IMR-90 (cell line): ENCODE measurements around the gene ZNF609. TPM values are rescaled to one million over a fixed set of nuclear protein-coding genes. Genes with fewer than 3 reads are reported as not detected.

Experiments used
- ATAC-seq: fragments of 200-7000 bp; cut with Tn5 transposase; 2 replicates; pipeline ENCODE4 v1.9.1; 2020; ENCODE audit warnings: low read depth, mild to moderate bottlenecking, moderate library complexity
- BruUV-seq: library from RNA; stranded (reverse); fragments of 400-500 nt; replicated peaks from 2 replicates; lab custom pipeline; 2021; lab: Mats Ljungman, UMichigan
- CTCF ChIA-PET: fragments of 300-600 bp; formaldehyde crosslinking; extraction: SDS; loops from one replicate; lab custom pipeline; 2021; ENCODE audit warnings: antibody characterized with exemption; lab: Yijun Ruan, JAX
- POLR2A ChIA-PET: fragments of 300-600 bp; sonication (Branson Sonifier 250); formaldehyde crosslinking; loops from one replicate; lab custom pipeline; 2022; ENCODE audit warnings: antibody characterized with exemption; ENCODE audit not compliant: unreplicated experiment; lab: Charles Lee
- DNase-seq: peaks from one replicate; pipeline ENCODE4 v3.0.0; 2013
- H2AFZ ChIP-seq: replicated peaks from 2 replicates; pipeline ENCODE3; 2013; ENCODE audit warnings: low read length, mild to moderate bottlenecking; ENCODE audit not compliant: poor library complexity
- H2AK5ac ChIP-seq: 2 replicates; pipeline ENCODE4 v1.6.1; 2013; ENCODE audit warnings: low read depth, low read length, inconsistent platforms
- H2AK9ac ChIP-seq: replicated peaks from 2 replicates; pipeline ENCODE3; 2013; ENCODE audit warnings: mild to moderate bottlenecking, low read depth, low read length, moderate library complexity; ENCODE audit not compliant: poor library complexity
- H2BK120ac ChIP-seq: 2 replicates; pipeline ENCODE4 v1.6.1; 2013; ENCODE audit warnings: low read depth, low read length, inconsistent platforms
- H2BK15ac ChIP-seq: 3 replicates; pipeline ENCODE4 v1.6.1; 2013; ENCODE audit warnings: low read depth, low read length, inconsistent platforms
- H2BK20ac ChIP-seq: 2 replicates; pipeline ENCODE4 v1.6.1; 2013; ENCODE audit warnings: low read depth, mild to moderate bottlenecking, inconsistent platforms, low read length, moderate library complexity
- H2BK5ac ChIP-seq: 2 replicates; pipeline ENCODE4 v1.6.1; 2013; ENCODE audit warnings: mild to moderate bottlenecking, low read depth, low read length, inconsistent platforms; ENCODE audit not compliant: poor library complexity, severe bottlenecking
- H3K14ac ChIP-seq: replicated peaks from 2 replicates; pipeline ENCODE4 v1.6.1; 2013; ENCODE audit warnings: low read depth, low read length, inconsistent platforms
- H3K18ac ChIP-seq: 2 replicates; pipeline ENCODE4 v1.6.1; 2013; ENCODE audit warnings: low read depth, low read length, control low read depth
- H3K23ac ChIP-seq: 2 replicates; pipeline ENCODE4 v1.6.1; 2013; ENCODE audit warnings: low read depth, low read length, inconsistent platforms
- H3K27ac ChIP-seq: 2 replicates; pipeline ENCODE4 v1.5.1; 2013; ENCODE audit warnings: mild to moderate bottlenecking, control low read depth, low read length; ENCODE audit not compliant: insufficient read depth
- H3K27me3 ChIP-seq: 2 replicates; pipeline ENCODE4 v1.6.1; 2013; ENCODE audit warnings: low read length; ENCODE audit not compliant: control insufficient read depth, insufficient read depth
- H3K36me3 ChIP-seq: 2 replicates; pipeline ENCODE4 v1.6.1; 2013; ENCODE audit warnings: low read length, mixed read lengths; ENCODE audit not compliant: control insufficient read depth, insufficient read depth
- H3K4ac ChIP-seq: 2 replicates; pipeline ENCODE4 v1.6.1; 2013; ENCODE audit warnings: low read depth, low read length, inconsistent platforms
- H3K4me1 ChIP-seq: 2 replicates; pipeline ENCODE4 v1.6.1; 2013; ENCODE audit warnings: low read length, mixed read lengths; ENCODE audit not compliant: control insufficient read depth, insufficient read depth
- H3K4me2 ChIP-seq: 2 replicates; pipeline ENCODE4 v1.6.1; 2013; ENCODE audit warnings: low read depth, mild to moderate bottlenecking, control low read depth, low read length, moderate library complexity
- H3K4me3 ChIP-seq: 2 replicates; pipeline ENCODE4 v1.5.1; 2013; ENCODE audit warnings: low read depth, mild to moderate bottlenecking, control low read depth, low read length, moderate library complexity; ENCODE audit not compliant: insufficient read depth
- H3K56ac ChIP-seq: 2 replicates; pipeline ENCODE4 v1.6.1; 2013; ENCODE audit warnings: low read length, inconsistent platforms; ENCODE audit not compliant: insufficient read depth; ENCODE audit errors: extremely low read depth
- H3K79me1 ChIP-seq, 2 experiments: 2 replicates each; pipeline ENCODE4 v1.6.1; 2013; ENCODE audit warnings: low read length in 2 of 2, inconsistent platforms in 1 of 2, low read depth in 1 of 2
- H3K9ac ChIP-seq: 2 replicates; pipeline ENCODE4 v1.6.1; 2013; ENCODE audit warnings: low read depth, low read length, control low read depth
- H3K9me1 ChIP-seq: 2 replicates; pipeline ENCODE4 v1.6.1; 2013; ENCODE audit warnings: low read length, inconsistent platforms; ENCODE audit not compliant: insufficient read depth
- H3K9me3 ChIP-seq: 2 replicates; pipeline ENCODE4 v1.6.1; 2013; ENCODE audit warnings: low read length; ENCODE audit not compliant: control insufficient read depth, insufficient read depth
- H4K20me1 ChIP-seq: 2 replicates; pipeline ENCODE4 v1.6.1; 2013; ENCODE audit warnings: low read length, inconsistent platforms; ENCODE audit not compliant: insufficient read depth
- H4K5ac ChIP-seq: 2 replicates; pipeline ENCODE4 v1.6.1; 2013; ENCODE audit warnings: mild to moderate bottlenecking, low read depth, low read length, control low read depth
- H4K8ac ChIP-seq, 2 experiments: 2 replicates each; pipeline ENCODE4 v1.6.1; 2013; ENCODE audit warnings: low read depth in 2 of 2, low read length in 2 of 2, control low read depth in 1 of 2, inconsistent platforms in 1 of 2
- H4K91ac ChIP-seq: 2 replicates; pipeline ENCODE4 v1.6.1; 2013; ENCODE audit warnings: low read depth, low read length, inconsistent platforms; ENCODE audit not compliant: insufficient read depth
- BHLHE40 ChIP-seq: fragments of 150-350 bp; IDR thresholded peaks from 2 replicates; pipeline ENCODE4 v1.6.1; 2016; ENCODE audit warnings: mild to moderate bottlenecking, low read depth, low read length
- CEBPB ChIP-seq: IDR thresholded peaks from 2 replicates; pipeline ENCODE4 v1.6.1; 2012; ENCODE audit warnings: low read depth, low read length, improper control_type of control experiment
- CHD1 ChIP-seq: IDR thresholded peaks from 2 replicates; pipeline ENCODE4 v1.6.1; 2012; ENCODE audit warnings: low read depth, low read length, improper control_type of control experiment
- FOS ChIP-seq: fragments of 150-350 bp; IDR thresholded peaks from 2 replicates; pipeline ENCODE4 v1.6.1; 2016; ENCODE audit warnings: low read depth, low read length
- MAFK ChIP-seq: IDR thresholded peaks from 2 replicates; pipeline ENCODE4 v1.6.1; 2012; ENCODE audit warnings: low read depth, low read length, improper control_type of control experiment
- USF2 ChIP-seq: fragments of 150-350 bp; IDR thresholded peaks from 2 replicates; pipeline ENCODE4 v1.6.1; 2017; ENCODE audit warnings: mild to moderate bottlenecking, antibody characterized with exemption, low read length, low read depth
- WGBS, 2 experiments: methylation state at CpG; one replicate each; pipeline versions ENCODE4 v1.1.5 to v1.1.7; 2013; ENCODE audit warnings: missing lambda C conversion rate in 2 of 2; ENCODE audit not compliant: insufficient read length in 1 of 2; ENCODE audit errors: extremely low coverage in 2 of 2; 5-methylcytosine and 5-hydroxymethylcytosine counted together
- dilution Hi-C: fragments of 300-500 bp; cut with HindIII; formaldehyde crosslinking; loops from one replicate; pipeline ENCODE4 v1.14.3; 2018; ENCODE audit warnings: low sequenced_read_pairs; ENCODE audit not compliant: unreplicated experiment
- in situ Hi-C: fragments of 300-500 bp; cut with MboI; formaldehyde crosslinking; loops from 3 replicates; pipeline ENCODE4 v1.14.3; 2019; ENCODE audit warnings: low sequenced_read_pairs, inconsistent platforms, mixed read lengths
- intact Hi-C: fragments of 100-400 bp; cut with micrococcal nuclease; formaldehyde crosslinking; loops from 2 replicates; pipeline ENCODE4 v1.10.0; 2022
- polyA plus RNA-seq, 3 experiments: library from polyadenylated mRNA; depleted of rRNA; stranded (reverse); fragments of >200 nt; gene quantifications; 2 replicates each; pipeline ENCODE4 v1.2.3, GENCODE V29; 2012; ENCODE audit warnings: low replicate concordance in 1 of 3
- total RNA-seq: library from RNA; depleted of rRNA; stranded (reverse); fragments of >200 nt; gene quantifications from 2 replicates; pipeline ENCODE4 v1.2.3, GENCODE V29; 2012

Gene ZNF609
- total and polyA plus RNA-seq, 2 of the 4 experiments (the other 2 are of a cell fraction), result 10.4 to 12.5 TPM

GRCh38 chr15:64703632-64703959 lies 243.2 kb downstream of the ZNF609 start:
- Histone ChIP-seq H3K14ac (peak overlapping the region; percentile 94), H3K18ac (peak overlapping the region; percentile 87), H2AK5ac (peak overlapping the region; percentile 97), H3K9me3 (no peaks in the 10 kb centered on the region), H4K5ac (peak overlapping the region; percentile 98), H2BK120ac (peak overlapping the region; percentile 7), H3K79me1 (peaks cover 14 to 50% of the 10 kb centered on the region in 2 experiments; a peak in 3 of 4 replicates), H3K9ac (peak overlapping the region; percentile 89), H2BK20ac (no peak overlapping the region), H3K4ac (peak overlapping the region; percentile 93), H3K27ac (peak overlapping the region; percentile 80), H3K4me3 (peak overlapping the region; percentile 59), H2BK15ac (peak overlapping the region; percentile 32; the same call in 2 of the 3 replicates), H4K20me1 (peaks cover 40% of the 10 kb centered on the region), H2BK5ac (peak overlapping the region; percentile 84), H3K23ac (peak overlapping the region; percentile 80), H3K4me2 (peak overlapping the region; percentile 91), H3K27me3 (no peaks in the 10 kb centered on the region), H3K56ac (peak overlapping the region; percentile 28), H2AFZ (peak overlapping the region; percentile 94), H4K91ac (peak overlapping the region; percentile 94), H3K36me3 (peaks cover 3% of the 10 kb centered on the region; the same call in 1 of the 2 replicates), H4K8ac (peak overlapping the region; percentile 92 to 97), H3K9me1 (peaks cover 29% of the 10 kb centered on the region), H2AK9ac (peak overlapping the region; percentile 95), H3K4me1 (peaks cover 25% of the 10 kb centered on the region)
- BruUV-seq, result no TSS peak
- 38% methylated on average over 7 of the region's 7 CpGs; no CpG with 5 or more reads in 1 of the 2 experiments for WGBS, 2 experiments
- in situ Hi-C loops (no loop called here), dilution Hi-C loops (no loop called here), intact Hi-C loops (no loop called here)
- no peak for DNase-seq
- ChIA-PET CTCF (no interaction called here), POLR2A (no interaction called here)
- TF ChIP-seq MAFK (no peak), CHD1 (no peak), USF2 (no peak), FOS (no peak), CEBPB (no peak), BHLHE40 (no peak)
- peak; percentile 0; the same call in 1 of the 2 replicates for ATAC-seq
